ENCODE measurements around the gene TBC1D19.
A peak's percentile ranks its signal among the peaks of the same experiment; 100 is the strongest.
"Not testable (repeated sequence)": the region's sequence is repeated elsewhere in the genome, so short reads cannot be mapped to it uniquely, and the experiment has no call there.

The TBC1D19 gene, protein sequence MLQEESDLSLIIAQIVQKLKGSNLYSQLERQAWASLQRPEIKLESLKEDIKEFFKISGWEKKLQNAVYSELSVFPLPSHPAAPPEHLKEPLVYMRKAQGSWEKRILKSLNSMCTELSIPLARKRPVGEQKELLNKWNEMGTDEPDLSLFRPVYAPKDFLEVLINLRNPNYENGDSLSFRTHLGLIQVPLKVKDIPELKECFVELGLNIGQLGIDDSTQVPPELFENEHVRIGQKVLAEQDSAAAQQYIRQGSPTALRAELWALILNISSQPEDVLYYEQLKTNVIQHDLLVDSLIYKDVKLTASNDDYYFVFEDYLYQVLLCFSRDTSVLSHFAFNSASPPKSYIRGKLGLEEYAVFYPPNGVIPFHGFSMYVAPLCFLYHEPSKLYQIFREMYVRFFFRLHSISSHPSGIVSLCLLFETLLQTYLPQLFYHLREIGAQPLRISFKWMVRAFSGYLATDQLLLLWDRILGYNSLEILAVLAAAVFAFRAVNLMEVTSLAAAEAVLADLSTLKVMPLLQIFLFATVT

GRCh38 chr4:26583865-26584652 lies at the start of gene TBC1D19:
Gene TBC1D19 (plus strand): TSS chr4:26584084. CDS start chr4:26584194, 110 bp downstream.
- in situ Hi-C loops (cut with HindIII; ENCODE audit: low sequenced_read_pairs), result no loop called here
- TF ChIP-seq, protein P1, sequence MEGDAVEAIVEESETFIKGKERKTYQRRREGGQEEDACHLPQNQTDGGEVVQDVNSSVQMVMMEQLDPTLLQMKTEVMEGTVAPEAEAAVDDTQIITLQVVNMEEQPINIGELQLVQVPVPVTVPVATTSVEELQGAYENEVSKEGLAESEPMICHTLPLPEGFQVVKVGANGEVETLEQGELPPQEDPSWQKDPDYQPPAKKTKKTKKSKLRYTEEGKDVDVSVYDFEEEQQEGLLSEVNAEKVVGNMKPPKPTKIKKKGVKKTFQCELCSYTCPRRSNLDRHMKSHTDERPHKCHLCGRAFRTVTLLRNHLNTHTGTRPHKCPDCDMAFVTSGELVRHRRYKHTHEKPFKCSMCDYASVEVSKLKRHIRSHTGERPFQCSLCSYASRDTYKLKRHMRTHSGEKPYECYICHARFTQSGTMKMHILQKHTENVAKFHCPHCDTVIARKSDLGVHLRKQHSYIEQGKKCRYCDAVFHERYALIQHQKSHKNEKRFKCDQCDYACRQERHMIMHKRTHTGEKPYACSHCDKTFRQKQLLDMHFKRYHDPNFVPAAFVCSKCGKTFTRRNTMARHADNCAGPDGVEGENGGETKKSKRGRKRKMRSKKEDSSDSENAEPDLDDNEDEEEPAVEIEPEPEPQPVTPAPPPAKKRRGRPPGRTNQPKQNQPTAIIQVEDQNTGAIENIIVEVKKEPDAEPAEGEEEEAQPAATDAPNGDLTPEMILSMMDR (IDR thresholded peaks at IDR 0.05; ENCODE audit: low read depth, low read length), result no peak
- peak within 1 kb of the TSS; percentile 82 for H3K4me3 ChIP-seq (ENCODE audit: low read depth, low read length)
- DNase-seq (ENCODE audit: low read depth, low spot score), result peak; percentile 91

- peak; percentile 37 for DNase-seq (ENCODE audit: low read depth, low spot score)
- H3K4me3 ChIP-seq (ENCODE audit: low read depth, low read length), result no peak overlapping the region
- in situ Hi-C loops (cut with HindIII; ENCODE audit: low sequenced_read_pairs), result no loop called here
Observed at GRCh38 chr4:26542991-26543390, 40.9 kb upstream of the TBC1D19 start.

GRCh38 chr4:26544421-26544820 lies 39.5 kb upstream of the TBC1D19 start:
- H3K4me3 ChIP-seq (ENCODE audit: low read depth, low read length), result no peak overlapping the region
- TF ChIP-seq, protein P1 (IDR thresholded peaks at IDR 0.05; ENCODE audit: low read depth, low read length), result no peak
- no peak for DNase-seq (ENCODE audit: low read depth, low spot score)
- in situ Hi-C loops (cut with HindIII; ENCODE audit: low sequenced_read_pairs), result no loop called here

More at GRCh38 chr4:26542991-26543390, 40.9 kb upstream of the TBC1D19 start:
- TF ChIP-seq, protein P1 (IDR thresholded peaks at IDR 0.05; ENCODE audit: low read depth, low read length), result no peak

- in situ Hi-C loops (cut with HindIII; ENCODE audit: low sequenced_read_pairs); H3K4me3 ChIP-seq (ENCODE audit: low read depth, low read length); DNase-seq (ENCODE audit: low read depth, low spot score): not testable (repeated sequence)
Observed at GRCh38 chr4:26548379-26548778, 35.5 kb upstream of the TBC1D19 start.

- TF ChIP-seq, protein P1 (IDR thresholded peaks at IDR 0.05; ENCODE audit: low read depth, low read length), result no peak
- peak; percentile 97 for DNase-seq (ENCODE audit: low read depth, low spot score)
- in situ Hi-C loops (cut with HindIII; ENCODE audit: low sequenced_read_pairs), result no loop called here
- H3K4me3 ChIP-seq (ENCODE audit: low read depth, low read length), result no peak overlapping the region
Observed at GRCh38 chr4:26557164-26557563, 26.7 kb upstream of the TBC1D19 start.

- in situ Hi-C loops (cut with HindIII; ENCODE audit: low sequenced_read_pairs), result no loop called here
Observed at GRCh38 chr4:26558166-26558895, 25.6 kb upstream of the TBC1D19 start.

More at GRCh38 chr4:26558166-26558895, 25.6 kb upstream of the TBC1D19 start:
- H3K4me3 ChIP-seq (ENCODE audit: low read depth, low read length), result no peak overlapping the region
- no peak for DNase-seq (ENCODE audit: low read depth, low spot score)
- TF ChIP-seq, protein P1 (IDR thresholded peaks at IDR 0.05; ENCODE audit: low read depth, low read length), result no peak

Data from astrocyte of the spinal cord (primary cell).